AG10803 (cell line): ENCODE data around the gene P2RX6.

Experiments
- DNase-seq: peaks from one replicate; pipeline ENCODE4 v3.0.0; 2010; ENCODE audit warnings: low read depth
- H3K4me3 ChIP-seq: 2 replicates; pipeline ENCODE4 v1.5.1; 2011; ENCODE audit warnings: mild to moderate bottlenecking, low read length, control low read depth
- CTCF ChIP-seq: conservative IDR thresholded peaks from 2 replicates; pipeline ENCODE4 v1.5.1; 2011; ENCODE audit warnings: mild to moderate bottlenecking, low read length, control low read depth, inconsistent platforms

P2RX6 gene

GRCh38 chr22:21075516-21076138 is 60.7 kb downstream of the P2RX6 start:
- TF ChIP-seq CTCF, result no peak
- no peak overlapping the region for H3K4me3 ChIP-seq
- DNase-seq, result no peak

- no peak for DNase-seq
- no peak overlapping the region for H3K4me3 ChIP-seq
- TF ChIP-seq CTCF, result no peak
Observed at GRCh38 chr22:21076912-21077625, 62.1 kb downstream of the P2RX6 start.
